Activated CD4-positive, alpha-beta T cell treated with anti-CD3 and anti-CD28 coated beads for 1 hour (primary cell): Measurements from ENCODE around the gene CCDC170.
"Not testable (repeated sequence)": the region's sequence is repeated elsewhere in the genome, so short reads cannot be mapped to it uniquely, and the experiment has no call there.

Source experiments
- DNase-seq: peaks from one replicate; pipeline ENCODE4 v3.0.0-alpha.2; 2020

The CCDC170 gene

DNA sequence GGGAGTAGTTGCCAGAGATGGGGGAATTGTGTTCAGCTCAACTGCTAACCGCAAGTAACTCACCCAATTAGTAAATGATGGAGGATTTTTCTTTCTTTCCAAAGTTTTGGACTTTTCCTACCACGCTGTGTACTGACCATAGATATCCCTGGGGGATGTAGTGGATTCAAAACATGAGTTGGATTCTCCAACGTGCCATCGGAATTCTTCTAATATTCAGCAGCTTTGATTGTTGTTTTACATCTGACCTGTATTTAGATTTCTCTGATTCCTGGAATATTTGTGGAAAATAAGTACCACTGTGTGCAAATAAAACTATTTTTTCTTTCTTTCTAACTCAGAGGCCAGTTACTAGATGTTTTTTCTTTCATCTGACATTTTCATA lies 1.1 kb downstream of the CCDC170 start:
- no peak for DNase-seq

DNA sequence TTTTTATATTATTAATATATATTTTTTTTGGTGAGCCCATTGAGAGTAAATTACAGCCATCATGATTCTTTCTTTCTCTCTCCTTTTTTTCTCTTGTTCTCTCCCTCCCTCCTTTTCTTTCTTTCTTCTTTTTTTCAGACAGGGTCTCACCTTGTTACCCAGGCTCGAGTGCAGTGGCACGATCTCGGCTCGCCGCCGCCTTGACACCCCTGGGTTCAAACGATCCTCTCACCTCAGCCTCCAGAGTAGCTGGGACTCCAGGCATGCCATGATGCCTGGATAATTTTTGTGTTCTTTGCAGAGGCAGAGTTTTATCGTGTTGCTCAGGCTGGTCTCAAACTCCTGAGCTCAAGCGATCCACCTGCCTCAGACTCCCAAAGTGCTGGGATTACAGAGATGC lies 1.6 kb downstream of the CCDC170 start:
- no peak for DNase-seq

DNA sequence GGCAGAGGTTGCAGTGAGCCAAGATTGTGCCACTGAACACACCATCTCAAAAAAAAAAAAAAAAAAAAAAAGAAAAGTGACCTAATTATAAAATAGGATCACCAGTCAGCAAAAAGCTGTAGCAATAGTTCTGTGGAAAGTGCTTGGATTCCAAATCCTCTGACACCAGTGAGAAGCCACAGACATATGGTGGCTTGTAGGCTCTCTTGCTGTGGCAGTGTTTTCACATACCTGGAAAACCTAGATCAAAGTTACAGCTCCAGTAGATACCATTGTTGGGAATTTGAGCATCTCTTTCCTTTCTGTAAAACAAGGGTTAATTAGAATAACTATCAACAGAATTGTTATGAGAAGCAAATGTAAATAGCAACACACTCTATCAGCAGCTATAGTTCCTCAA lies 4.1 kb downstream of the CCDC170 start:
- DNase-seq = no peak

DNA sequence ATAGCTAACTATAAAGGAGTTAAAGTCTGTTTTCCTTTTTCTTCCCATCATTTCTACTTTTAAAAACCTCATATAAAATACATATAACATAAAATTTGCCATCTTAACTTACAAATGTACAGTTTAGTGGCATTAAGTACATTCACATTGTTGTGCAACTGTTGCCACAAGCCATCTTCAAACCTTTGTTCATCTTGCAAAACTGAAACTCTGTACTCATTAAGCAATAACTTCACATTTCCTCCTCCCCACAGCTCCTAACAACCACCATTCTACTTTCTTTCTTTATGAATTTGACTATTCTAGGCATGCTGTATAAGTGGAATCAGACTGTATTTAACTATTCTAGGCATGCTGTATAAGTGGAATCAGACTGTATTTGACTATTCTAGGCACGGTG lies 4.5 kb downstream of the CCDC170 start:
- DNase-seq = no peak

DNA sequence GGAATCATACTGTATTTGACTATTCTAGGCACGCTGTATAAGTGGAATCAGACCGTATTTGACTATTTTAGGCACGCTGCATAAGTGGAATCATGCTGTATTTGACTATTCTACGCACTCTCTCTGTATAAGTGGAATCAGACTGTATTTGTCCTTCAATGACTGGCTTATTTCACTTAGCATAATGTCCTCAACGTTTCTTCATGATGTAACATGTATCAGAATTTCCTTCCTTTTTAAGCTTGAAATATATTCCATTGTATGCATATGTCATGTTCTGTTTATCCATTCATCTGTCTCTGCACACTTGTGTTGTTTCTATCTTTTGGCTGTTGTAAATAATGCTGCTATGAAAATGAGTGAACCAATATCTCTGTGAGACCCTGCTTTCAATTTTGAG lies 5.7 kb downstream of the CCDC170 start:
- DNase-seq = no peak

DNA sequence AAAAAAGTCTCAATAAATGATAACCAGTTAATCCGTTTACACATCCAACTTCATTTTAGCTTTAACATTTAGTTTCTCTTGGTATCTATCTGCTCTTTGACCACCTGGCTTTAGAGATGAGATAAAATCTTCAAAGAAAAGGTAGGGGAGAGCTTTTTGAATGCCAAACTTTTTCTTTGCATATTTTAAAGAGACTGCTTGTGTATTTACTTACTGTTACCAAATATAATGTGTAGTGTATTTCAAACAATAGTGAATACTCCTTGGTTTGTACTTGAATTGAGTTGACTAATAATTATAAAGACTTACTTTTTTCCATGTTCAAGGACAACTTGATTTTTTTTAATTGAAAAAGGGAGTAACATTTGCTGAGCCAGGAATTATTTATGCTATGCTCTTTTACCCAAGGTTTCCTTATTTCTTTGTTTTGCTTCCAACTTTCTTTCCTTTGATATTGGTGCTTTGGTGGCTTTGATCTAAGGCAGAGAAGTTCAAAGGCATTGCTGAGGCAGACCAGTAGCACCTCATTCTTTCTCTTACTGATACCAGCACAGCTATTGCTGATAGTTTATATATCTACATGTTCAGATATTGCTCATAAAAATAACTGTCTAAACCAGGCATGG lies 7.8 kb downstream of the CCDC170 start:
- DNase-seq = no peak

DNA sequence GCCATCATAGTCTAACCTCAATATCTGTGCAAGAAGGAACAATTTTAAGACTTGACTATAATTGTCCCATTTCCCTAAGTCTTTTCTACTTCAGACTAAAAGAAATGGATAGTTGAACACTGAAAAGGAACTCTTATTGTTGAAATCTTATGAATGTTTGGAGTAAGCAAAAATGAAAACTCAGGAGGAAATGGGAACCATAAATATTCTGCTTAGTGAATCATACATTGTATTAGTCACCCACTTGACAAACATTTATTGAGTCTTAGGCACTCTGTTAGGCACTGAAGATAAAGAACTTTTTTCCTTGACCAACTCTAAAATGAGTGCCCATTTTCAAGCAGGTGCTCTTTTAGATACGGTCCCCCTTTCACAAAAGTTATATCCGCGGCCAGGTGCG lies 8.7 kb downstream of the CCDC170 start:
- no peak for DNase-seq

DNA sequence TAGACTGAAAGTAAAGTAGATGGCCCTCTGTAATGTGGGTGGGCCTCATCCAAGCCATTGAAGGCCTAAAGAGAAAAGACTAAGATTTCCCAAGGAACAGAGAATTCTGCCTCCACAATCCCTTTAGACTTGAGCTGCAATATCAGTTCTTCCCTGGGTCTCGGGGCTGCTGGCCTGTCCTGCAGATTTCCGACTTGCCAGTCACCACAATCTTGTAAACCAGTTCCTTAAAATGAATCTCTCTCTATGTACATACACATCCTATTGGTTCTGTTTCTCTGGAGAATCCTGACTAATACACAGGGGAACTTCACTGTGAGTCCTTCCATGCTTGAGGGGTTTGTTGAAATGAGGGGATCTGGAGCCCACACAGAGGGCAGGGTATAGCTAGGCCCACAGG lies 12.9 kb downstream of the CCDC170 start:
- DNase-seq = no peak

DNA sequence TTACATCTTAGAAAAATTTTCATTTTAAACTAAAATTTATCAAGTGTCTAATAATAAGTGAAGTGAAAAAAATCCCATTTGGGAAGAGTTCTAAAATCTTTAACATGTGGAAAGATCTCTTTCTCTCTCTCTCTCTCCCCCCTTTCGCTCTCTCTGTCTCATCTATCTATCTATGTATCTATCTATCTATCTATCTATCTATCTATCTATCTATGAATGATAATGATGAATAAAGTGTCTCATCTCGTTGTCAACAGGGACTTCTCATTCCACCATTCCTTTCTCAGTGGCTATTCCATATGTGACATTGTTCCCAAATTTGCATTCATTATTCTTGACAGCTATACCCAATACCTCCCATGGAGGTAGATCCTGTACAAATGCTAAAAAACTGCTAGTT lies 15.2 kb downstream of the CCDC170 start:
- no peak for DNase-seq

DNA sequence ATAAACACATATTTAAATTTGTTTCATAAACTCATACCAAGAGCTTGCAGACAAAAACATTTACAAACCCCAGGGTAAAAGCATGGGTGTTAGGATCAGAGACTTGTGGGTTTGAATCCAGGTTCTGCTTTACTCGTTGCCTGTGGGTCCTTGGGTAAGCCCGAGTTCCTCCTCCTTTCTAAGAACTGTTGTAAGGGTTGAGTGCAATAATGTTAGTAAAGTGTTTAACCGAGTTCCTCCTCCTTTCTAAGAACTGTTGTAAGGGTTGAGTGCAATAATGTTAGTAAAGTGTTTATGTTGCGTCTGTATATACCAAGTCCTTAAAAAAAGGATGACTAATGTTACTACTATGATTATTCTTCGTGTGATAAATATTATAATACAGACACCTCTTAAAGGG lies 18.7 kb downstream of the CCDC170 start:
- DNase-seq = no peak

DNA sequence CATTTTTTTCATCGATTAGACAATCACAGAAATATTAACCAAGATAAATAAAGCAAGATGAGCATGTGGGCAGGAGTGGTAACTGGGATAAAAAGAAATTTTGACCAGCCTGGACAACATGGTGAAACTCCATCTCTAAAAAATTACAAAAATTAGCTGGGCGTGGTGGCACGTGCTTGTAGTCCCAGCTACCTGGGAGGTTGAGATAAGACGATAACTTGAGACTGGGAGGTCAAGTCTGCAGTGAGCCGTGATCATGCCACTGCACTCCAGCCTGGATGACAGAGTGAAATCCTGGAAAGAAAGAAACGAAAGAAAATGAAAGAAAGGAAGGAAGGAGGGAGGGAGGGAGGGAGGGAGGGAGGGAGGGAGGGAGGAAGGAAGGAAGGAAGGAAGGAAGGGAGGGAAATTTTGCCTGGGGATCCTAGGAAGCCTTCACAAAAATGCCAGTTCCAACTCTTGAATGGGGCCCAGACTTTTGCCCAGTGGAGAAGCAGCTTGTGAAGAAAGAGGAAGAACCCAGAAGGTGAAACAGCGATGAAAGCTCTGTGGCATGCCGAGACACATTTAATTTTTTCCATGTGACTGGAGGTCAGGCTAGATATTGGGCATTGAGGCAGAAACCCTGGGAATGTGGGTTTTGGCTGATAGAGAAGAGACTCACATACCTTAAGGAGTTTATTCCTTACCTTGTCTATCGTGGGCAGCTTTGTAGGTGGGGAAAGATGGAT lies 20.3 kb downstream of the CCDC170 start:
- DNase-seq = no peak

DNA sequence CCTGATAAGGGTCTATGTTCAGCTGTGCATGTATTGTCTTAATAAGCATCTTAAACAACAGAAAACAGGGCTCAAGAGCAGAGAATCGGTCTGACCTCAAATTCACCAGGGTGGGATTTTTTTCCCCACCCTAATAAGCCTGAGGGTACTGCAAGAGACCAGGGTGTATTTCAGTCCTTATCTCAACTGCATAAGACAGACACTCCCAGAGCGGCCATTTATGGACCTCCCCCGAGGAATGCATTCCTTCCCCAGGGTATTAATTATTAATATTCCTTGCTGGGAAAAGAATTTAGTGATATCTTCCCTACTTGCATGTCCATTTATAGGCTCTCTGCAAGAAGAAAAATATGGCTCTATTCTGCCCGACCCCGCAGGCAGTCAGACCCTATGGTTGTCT lies 25.2 kb downstream of the CCDC170 start:
- DNase-seq = not testable (repeated sequence)

DNA sequence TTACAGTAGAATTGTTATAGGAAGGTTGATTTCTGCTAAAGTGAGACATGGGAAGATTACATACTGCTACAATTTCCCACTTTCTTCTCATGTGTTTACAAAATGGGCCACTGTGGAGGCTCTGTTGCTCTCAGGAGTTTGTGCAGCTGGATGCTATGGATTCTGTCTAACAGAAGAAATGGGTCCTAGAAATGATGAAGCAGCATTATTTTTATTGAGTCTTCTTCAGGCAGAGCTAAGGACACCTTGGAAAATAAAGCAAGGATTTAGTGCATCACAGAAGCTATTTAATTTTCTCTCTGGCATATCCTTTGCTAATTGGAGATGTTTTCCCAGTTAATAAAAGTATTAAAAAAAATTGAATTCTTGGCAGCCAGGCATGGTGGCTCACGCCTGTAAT lies 29.2 kb downstream of the CCDC170 start:
- DNase-seq = no peak

DNA sequence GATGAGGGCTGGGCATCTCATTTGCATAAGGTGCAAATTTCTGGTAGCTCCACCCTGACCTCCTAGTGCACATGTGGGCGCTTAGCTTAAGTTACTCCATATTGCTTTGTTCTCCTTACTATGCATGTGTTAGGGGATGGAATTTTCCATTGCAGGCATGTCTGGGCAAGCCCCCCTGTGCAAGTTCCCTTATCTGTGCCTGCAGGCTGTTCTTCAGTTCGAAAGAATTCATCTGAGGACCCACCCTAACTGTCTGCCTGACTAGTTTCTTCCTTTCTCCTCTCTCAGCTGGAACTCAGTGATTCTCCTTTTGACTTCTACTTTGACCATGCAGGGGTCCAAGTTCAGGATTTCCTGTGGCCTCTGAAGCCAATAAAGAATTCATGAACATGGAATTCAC lies 30.2 kb downstream of the CCDC170 start:
- DNase-seq = no peak

DNA sequence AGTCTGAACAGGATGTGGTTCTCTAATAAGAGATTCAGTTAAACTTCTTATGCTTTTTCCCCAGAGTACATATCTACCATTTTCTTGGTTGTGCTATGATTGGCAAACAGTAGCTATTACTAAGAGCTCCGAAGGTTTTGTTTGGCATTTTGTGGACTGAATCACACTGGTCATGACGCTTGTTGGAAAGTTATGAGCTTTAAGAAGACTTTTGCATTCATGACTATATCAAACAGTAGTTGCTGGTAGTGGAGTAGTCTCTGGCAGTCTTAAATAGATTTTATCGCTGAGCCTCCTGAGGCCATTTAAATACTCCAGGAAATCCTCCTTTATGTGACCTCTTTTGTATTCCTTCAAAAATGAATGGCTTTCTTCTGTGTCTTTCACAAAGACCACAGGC lies 40.8 kb downstream of the CCDC170 start:
- no peak for DNase-seq

DNA sequence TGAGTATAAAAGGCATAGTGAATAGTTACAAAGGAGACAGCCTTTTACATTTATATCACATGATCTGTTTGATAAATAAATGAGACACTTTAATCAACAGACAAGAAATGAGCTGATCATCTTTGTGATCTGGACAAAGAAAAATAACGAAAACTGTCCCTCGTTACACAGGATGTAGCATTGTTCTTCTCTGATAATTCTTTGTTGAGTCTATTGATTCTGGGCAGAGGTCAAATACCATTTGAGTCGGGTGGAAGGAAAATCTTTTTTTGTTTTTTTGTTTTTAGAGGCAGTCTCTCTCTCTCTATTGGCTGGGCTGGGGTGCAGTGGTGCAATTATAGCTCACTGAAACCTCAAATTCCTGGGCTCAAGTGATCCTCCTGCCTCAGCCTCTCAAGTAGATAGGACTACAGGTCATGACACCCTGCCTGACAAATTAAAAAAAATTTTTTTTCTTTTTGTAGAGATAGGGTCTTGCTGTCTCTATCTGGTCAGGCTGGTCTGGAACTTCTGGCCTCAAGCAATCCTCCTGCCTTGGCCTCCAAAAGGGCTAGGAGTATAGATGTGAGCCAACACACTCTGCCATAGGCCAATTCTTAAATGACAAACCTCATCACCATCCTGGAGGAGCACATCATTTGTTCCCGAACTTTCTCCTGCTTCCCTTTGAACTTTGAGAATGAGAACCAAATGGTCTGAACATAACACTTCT lies 41.8 kb downstream of the CCDC170 start:
- no peak for DNase-seq

DNA sequence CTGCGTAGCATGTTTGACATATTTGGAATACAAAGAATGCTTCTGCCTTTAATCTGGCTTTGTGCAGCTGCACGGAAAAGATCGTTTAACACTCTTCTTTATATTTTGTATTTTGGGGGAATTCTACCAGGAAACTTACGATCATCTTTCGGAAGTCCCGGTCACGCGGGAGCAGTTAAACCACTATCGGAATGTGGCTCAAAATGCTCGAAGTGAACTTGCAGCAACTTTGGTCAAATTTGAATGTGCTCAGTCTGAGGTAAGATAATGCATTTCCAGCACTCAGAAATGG lies 42.3 kb downstream of the CCDC170 start:
- no peak for DNase-seq

DNA sequence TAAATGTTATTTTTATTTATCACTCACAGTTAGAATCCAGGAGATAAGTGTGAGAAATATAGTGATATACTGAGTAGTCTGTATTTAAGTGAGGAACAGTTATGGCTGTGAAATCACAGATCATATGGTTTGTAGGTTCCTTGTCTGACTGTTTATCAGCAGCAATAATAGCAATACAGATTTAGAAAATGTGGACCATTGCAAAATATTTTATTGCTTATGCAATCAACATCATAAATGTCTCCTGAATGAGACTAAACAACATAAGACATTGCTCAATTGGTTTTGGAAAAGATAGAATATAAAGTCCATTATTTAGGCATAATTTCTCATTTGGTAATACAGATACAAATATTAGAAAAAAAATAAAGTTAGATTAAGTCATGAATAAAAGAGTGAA lies 43.7 kb downstream of the CCDC170 start:
- no peak for DNase-seq

DNA sequence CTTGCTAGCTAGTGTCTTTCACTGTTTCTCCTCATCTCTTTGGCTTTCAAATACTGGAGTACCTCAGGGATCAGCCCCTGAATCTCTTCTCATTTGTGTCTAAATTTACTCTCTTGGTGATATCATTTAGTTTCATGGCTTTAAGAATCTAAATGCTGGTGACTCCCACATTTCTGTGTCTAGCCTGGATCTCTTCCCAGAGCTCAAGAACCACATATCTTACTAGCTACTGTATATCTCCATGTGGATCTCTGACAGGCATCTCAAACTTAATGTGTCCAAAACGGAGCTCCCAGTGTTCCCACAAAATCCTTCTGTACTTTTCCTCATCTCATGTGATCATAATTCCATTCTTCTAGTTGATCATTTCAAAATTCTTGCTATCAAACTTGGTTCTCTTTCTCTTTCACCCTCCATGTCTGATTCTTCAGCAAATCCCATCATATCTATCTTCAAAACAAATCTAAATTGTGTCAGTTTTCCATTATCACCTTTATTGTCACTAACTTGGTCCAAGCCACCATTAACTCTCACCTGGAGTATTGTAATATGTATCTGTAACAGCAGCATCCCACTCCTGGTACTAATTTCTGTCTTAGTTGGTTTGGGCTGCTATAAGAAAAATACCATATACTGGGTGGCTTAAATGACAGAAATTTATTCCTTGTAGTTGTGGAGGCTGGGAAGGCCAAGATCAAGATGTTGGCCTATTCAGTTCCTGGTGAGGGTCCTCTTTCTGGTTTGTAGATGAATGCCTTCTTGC lies 45.9 kb downstream of the CCDC170 start:
- no peak for DNase-seq

DNA sequence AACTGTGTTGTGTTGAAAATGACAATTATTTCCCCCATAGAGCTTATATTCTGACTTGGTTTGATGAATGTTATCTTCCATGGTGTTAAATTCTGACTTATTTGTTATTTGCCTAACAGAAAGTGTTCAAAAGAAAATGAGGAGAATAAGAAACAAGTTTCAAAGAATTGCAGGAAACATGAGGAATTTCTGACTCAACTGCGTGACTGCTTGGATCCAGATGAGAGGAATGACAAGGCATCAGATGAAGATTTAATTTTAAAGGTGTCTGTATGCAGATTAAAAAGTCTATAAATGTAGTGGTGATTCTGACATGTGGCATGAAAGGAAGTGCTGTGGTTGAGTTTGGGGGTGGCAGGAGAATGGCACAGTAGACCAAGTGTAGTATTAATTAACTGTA lies 50.6 kb downstream of the CCDC170 start:
- no peak for DNase-seq

DNA sequence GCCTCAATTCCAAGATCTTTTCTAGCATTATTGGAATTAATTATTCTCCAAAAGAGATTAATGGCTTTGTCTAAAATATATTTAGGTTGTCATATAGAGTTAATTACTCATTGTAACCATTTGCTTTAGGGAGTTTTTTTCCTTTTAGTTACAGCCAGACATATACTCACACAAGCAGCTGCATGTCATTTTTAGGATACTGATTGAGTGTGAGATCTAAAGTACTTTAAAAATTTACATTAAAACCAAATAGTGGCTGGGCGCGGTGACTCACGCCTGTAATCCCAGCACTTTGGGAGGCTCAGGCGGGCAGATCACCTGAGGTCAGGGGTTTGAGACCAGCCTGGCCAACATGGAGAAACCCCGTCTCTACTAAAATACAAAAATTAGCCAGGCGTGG lies 51.1 kb downstream of the CCDC170 start:
- not testable (repeated sequence) for DNase-seq

DNA sequence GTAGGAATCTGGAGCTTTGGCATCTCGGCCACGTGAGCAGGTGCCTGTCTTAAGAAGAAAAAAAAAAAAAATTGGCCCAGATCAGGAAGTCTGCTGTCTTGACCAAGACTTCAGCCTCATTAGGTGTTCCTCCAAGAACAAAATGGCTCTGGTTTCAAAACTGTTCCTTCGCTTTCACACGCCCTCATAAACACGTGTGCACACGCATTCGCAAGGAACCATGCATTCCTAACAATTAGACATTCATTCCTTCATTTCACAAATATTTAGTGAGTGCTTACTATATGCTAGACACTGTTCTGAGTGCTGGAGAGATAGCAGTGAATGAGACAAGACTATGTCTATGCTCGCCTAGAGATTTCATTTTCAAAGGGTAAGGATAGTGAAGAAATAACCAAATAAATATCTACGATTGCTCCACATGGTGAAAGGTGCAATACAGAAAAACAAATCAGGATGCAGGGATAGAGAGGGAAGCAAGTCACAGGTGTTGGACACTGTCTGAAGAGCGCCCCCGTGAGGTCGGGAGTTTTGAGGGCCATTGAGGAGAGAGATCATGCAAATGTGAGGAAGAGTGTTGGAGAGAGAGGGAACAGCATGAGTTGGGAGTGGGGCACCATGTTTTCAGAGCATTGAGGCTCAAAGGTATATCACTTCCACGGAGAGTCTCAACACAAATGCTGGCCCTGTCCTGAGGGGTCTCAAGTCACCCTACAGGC lies 53.3 kb downstream of the CCDC170 start:
- DNase-seq = no peak

DNA sequence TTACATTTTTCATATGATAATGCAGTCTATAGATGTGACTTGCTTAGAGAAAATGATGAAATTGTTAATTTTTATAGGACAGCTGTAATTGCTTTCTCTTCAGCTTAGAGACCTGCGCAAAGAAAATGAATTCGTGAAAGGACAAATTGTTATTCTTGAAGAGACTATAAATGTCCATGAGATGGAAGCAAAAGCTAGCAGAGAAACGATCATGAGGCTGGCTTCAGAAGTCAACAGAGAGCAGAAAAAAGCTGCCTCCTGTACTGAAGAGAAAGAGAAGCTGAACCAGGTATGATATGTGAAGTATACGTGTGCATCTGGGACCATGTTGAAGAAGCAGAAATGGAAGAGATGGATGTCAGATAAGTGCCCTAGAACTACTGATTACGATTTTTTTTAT lies 54.4 kb downstream of the CCDC170 start:
- no peak for DNase-seq
